B cell (primary cell): ENCODE data around the gene SKIC2. TPM values are rescaled to one million over a fixed set of nuclear protein-coding genes. Genes with fewer than 3 reads are reported as not detected.
"Not testable (repeated sequence)": the region's sequence is repeated elsewhere in the genome, so short reads cannot be mapped to it uniquely, and the experiment has no call there.

ENCODE experiments used
- ATAC-seq: fragments of 200-7000 bp; cut with Tn5 transposase; one replicate; pipeline ENCODE4 v1.10.0; 2021; ENCODE audit warnings: low read depth, mild to moderate bottlenecking, moderate number of reproducible peaks, moderate library complexity
- CTCF ChIA-PET: fragments of 350-600 bp; sonication (Branson Sonifier 250); formaldehyde crosslinking; loops from one replicate; lab custom pipeline; 2021; ENCODE audit warnings: antibody characterized with exemption, inconsistent platforms; lab: Charles Lee
- POLR2A ChIA-PET: fragments of 350-600 bp; sonication (Branson Sonifier 250); formaldehyde crosslinking; loops from one replicate; lab custom pipeline; 2021; ENCODE audit warnings: antibody characterized with exemption; lab: Charles Lee
- DNase-seq: peaks from one replicate; pipeline ENCODE4 v3.0.0; 2013
- H2AFZ ChIP-seq: 2 replicates; pipeline ENCODE4 v1.6.1; 2012; ENCODE audit warnings: mild to moderate bottlenecking, low read depth, low read length; ENCODE audit not compliant: insufficient read depth, poor library complexity, severe bottlenecking
- H3K27ac ChIP-seq, 2 donors: 1 replicate in 1 of 2; 2 replicates in 1 of 2; pipeline ENCODE4 v1.5.1; 2012 to 2013; ENCODE audit warnings: low read length in 2 of 2, mild to moderate bottlenecking in 2 of 2, moderate library complexity in 1 of 2
- H3K27me3 ChIP-seq, 4 experiments: fragments of 200-600 bp in 1 of 4; sonication (generic) in 1 of 4; replicated peaks in 1 of 4; 1 replicate in 2 of 4; 2 replicates in 2 of 4; pipeline versions ENCODE4 v1.6.1 to v1.7.0; 2013 to 2016; ENCODE audit warnings: low read length in 3 of 4, mild to moderate bottlenecking in 2 of 4, mixed read lengths in 1 of 4, moderate library complexity in 1 of 4; ENCODE audit not compliant: insufficient read depth in 4 of 4, control insufficient read depth in 3 of 4; ENCODE audit errors: control extremely low read depth in 1 of 4
- H3K36me3 ChIP-seq, 2 experiments: replicated peaks in 1 of 2; 1 replicate in 1 of 2; 2 replicates in 1 of 2; pipeline versions ENCODE4 v1.6.1 to v1.7.1; 2013; ENCODE audit warnings: low read length in 1 of 2; ENCODE audit not compliant: insufficient read depth in 2 of 2, control insufficient read depth in 1 of 2; ENCODE audit errors: control extremely low read depth in 1 of 2, extremely low read depth in 1 of 2
- H3K4me1 ChIP-seq, 2 donors: fragments of 200-600 bp in 1 of 2; sonication (generic) in 1 of 2; 1 replicate in 1 of 2; 2 replicates in 1 of 2; pipeline versions ENCODE4 v1.5.1 to v1.6.1; 2013 to 2017; ENCODE audit warnings: low read length in 2 of 2; ENCODE audit not compliant: control insufficient read depth in 2 of 2, insufficient read depth in 2 of 2
- H3K4me2 ChIP-seq: replicated peaks from 2 replicates; pipeline ENCODE3; 2012; ENCODE audit warnings: mild to moderate bottlenecking, low read depth, low read length; ENCODE audit not compliant: poor library complexity, severe bottlenecking
- H3K4me3 ChIP-seq, 5 experiments: fragments of 200-600 bp in 1 of 5; sonication (generic) in 1 of 5; 1 replicate in 3 of 5; 2 replicates in 2 of 5; pipeline versions ENCODE4 v1.5.1 to v1.7.0; 2011 to 2016; ENCODE audit warnings: low read length in 4 of 5, mild to moderate bottlenecking in 4 of 5, low read depth in 2 of 5, control low read depth in 1 of 5, moderate library complexity in 1 of 5; ENCODE audit not compliant: insufficient read depth in 1 of 5; ENCODE audit errors: control extremely low read depth in 1 of 5, extremely low read depth in 1 of 5
- H3K79me2 ChIP-seq: fragments of 200-600 bp; sonication (generic); one replicate; pipeline ENCODE4 v1.6.0; 2016; ENCODE audit warnings: low read length; ENCODE audit not compliant: control insufficient read depth, insufficient read depth
- H3K9ac ChIP-seq: fragments of 200-600 bp; sonication (generic); 2 replicates; pipeline ENCODE4 v1.6.1; 2017; ENCODE audit warnings: mild to moderate bottlenecking, low read length, moderate library complexity
- H3K9me3 ChIP-seq, 3 donors: one replicate each; pipeline versions ENCODE4 v1.6.1 to v1.7.1; 2013; ENCODE audit warnings: low read length in 2 of 3; ENCODE audit not compliant: control insufficient read depth in 2 of 3, insufficient read depth in 1 of 3; ENCODE audit errors: control extremely low read depth in 1 of 3
- H4K20me1 ChIP-seq: 2 replicates; pipeline ENCODE4 v1.6.0; 2012; ENCODE audit warnings: mild to moderate bottlenecking, low read length; ENCODE audit not compliant: insufficient read depth, control insufficient read depth, poor library complexity, severe bottlenecking
- H3K27ac Mint-ChIP-seq: one replicate; pipeline ENCODE4 v1.8.0; 2021; ENCODE audit warnings: mixed read lengths
- H3K27me3 Mint-ChIP-seq: one replicate; pipeline ENCODE4 v1.8.0; 2021; ENCODE audit warnings: mixed read lengths
- H3K4me1 Mint-ChIP-seq: one replicate; pipeline ENCODE4 v1.8.0; 2021; ENCODE audit warnings: mixed read lengths
- H3K4me3 Mint-ChIP-seq: one replicate; pipeline ENCODE4 v1.8.0; 2021; ENCODE audit warnings: mixed read lengths
- H3K9me3 Mint-ChIP-seq: one replicate; pipeline ENCODE4 v1.8.0; 2022; ENCODE audit warnings: mixed read lengths; ENCODE audit not compliant: insufficient read depth
- EZH2 ChIP-seq: IDR thresholded peaks from 2 replicates; pipeline ENCODE4 v1.6.1; 2012; ENCODE audit warnings: borderline replicate concordance, low read depth, mild to moderate bottlenecking, moderate library complexity, low read length; ENCODE audit not compliant: insufficient read depth, poor library complexity, severe bottlenecking
- WGBS: methylation state at CpG from one replicate; pipeline ENCODE4 v1.1.5; 2013; ENCODE audit warnings: missing lambda C conversion rate; ENCODE audit not compliant: insufficient coverage; 5-methylcytosine and 5-hydroxymethylcytosine counted together
- intact Hi-C: fragments of 100-400 bp; cut with micrococcal nuclease; formaldehyde crosslinking; loops from one replicate; pipeline ENCODE4 v1.10.0; 2022
- polyA minus RNA-seq: library from RNA; depleted of rRNA, polyadenylated mRNA; stranded (reverse); fragments of >200 nt; gene quantifications from 2 replicates; pipeline ENCODE4 v1.2.3, GENCODE V29; 2012
- polyA plus RNA-seq: library from polyadenylated mRNA; depleted of rRNA; stranded (reverse); fragments of >200 nt; gene quantifications from 2 replicates; pipeline ENCODE4 v1.2.3, GENCODE V29; 2012
- total RNA-seq, 2 donors: library from RNA; stranded (reverse); fragments of 120-200 nt in 1 of 2; gene quantifications; 1 replicate in 1 of 2; 2 replicates in 1 of 2; pipeline versions ENCODE4 v1.2.3 to v1.2.4, GENCODE V29; 2013 to 2022
- TF ChIP-seq, protein P1 (sequence below): fragments of 200-600 bp; IDR thresholded peaks from one replicate; pipeline ENCODE4 v1.8.0; 2022; ENCODE audit warnings: antibody characterized with exemption, mild to moderate bottlenecking

Gene SKIC2
- total RNA-seq (119 and 122 TPM in 2 replicates), polyA plus RNA-seq (93.1 and 114 TPM in 2 replicates), polyA minus RNA-seq (56.8 and 66.8 TPM in 2 replicates)
- total RNA-seq (2013) = 59.0 TPM

GRCh38 chr6:31958741-31959739, at the start of gene SKIC2, which contains the start of gene NELFE:
Gene SKIC2, plus strand, starts transcription at chr6:31959175. Its CDS starts 18 bp downstream, at chr6:31959193.
Gene NELFE, minus strand, starts transcription at chr6:31958971. Its CDS starts 525 bp downstream, at chr6:31958446.
- Mint-ChIP-seq H3K4me3 (peak within 1 kb of the TSS; percentile 96), H3K27ac (peak within 1 kb of the TSS; percentile 96), H3K4me1 (peaks cover 30% of the 10 kb centered on the region), H3K27me3 (no peaks in the 10 kb centered on the region), H3K9me3 (no peaks in the 10 kb centered on the region)
- H3K4me1 ChIP-seq = peaks cover 16 to 23% of the 10 kb centered on the region in 2 donors
- ChIA-PET POLR2A (interaction anchor here (0.6 to 1.6 kb wide), 8 partner anchors 8 to 977 kb away, joined by 3 to 24 read pairs (median 3); partner anchors contain the start of genes BAG6, DXO and EHMT2), CTCF (interaction anchor here (0.6 to 1.5 kb wide), 6 partner anchors 9 to 278 kb away, joined by 3 to 10 read pairs (median 4); partner anchors contain the start of genes DXO, LY6G5C and NEU1)
- DNase-seq (peak; percentile 99), ATAC-seq (peak; percentile 98)
- WGBS = under 1% methylated on average over 57 of the region's 59 CpGs
- peaks cover 44% of the 10 kb centered on the region for H3K79me2 ChIP-seq
- H3K27me3 ChIP-seq = no peaks in the 10 kb centered on the region
- intact Hi-C loops = loop anchor here (1.0 to 5.0 kb wide), 8 partner anchors 13 to 557 kb away; partner anchors contain the start of genes AGPAT1, DXO, MICA and PRRC2A
- peak within 1 kb of the TSS; percentile 97 for H3K9ac ChIP-seq
- peaks cover 3 to 57% of the 10 kb centered on the region in 2 experiments for H3K36me3 ChIP-seq
- H3K4me3 ChIP-seq = peak within 1 kb of the TSS; percentile 88 to 98 (median 91)
- no peaks in the 10 kb centered on the region for H3K9me3 ChIP-seq
- no peak for TF ChIP-seq EZH2
- TF ChIP-seq, protein P1, sequence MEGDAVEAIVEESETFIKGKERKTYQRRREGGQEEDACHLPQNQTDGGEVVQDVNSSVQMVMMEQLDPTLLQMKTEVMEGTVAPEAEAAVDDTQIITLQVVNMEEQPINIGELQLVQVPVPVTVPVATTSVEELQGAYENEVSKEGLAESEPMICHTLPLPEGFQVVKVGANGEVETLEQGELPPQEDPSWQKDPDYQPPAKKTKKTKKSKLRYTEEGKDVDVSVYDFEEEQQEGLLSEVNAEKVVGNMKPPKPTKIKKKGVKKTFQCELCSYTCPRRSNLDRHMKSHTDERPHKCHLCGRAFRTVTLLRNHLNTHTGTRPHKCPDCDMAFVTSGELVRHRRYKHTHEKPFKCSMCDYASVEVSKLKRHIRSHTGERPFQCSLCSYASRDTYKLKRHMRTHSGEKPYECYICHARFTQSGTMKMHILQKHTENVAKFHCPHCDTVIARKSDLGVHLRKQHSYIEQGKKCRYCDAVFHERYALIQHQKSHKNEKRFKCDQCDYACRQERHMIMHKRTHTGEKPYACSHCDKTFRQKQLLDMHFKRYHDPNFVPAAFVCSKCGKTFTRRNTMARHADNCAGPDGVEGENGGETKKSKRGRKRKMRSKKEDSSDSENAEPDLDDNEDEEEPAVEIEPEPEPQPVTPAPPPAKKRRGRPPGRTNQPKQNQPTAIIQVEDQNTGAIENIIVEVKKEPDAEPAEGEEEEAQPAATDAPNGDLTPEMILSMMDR = no peak
- H2AFZ ChIP-seq = peak within 1 kb of the TSS; percentile 95
- H3K27ac ChIP-seq = peak within 1 kb of the TSS; percentile 84 to 91
- H3K4me2 ChIP-seq = peak within 1 kb of the TSS; percentile 93
- H4K20me1 ChIP-seq = no peaks in the 10 kb centered on the region

- H2AFZ ChIP-seq, DNase-seq, intact Hi-C loops, POLR2A ChIA-PET, ATAC-seq, H3K4me1 ChIP-seq, H3K79me2 ChIP-seq, H3K9ac ChIP-seq, H3K4me3 Mint-ChIP-seq, H3K36me3 ChIP-seq, H3K27me3 ChIP-seq, H4K20me1 ChIP-seq, H3K27ac Mint-ChIP-seq, H3K4me2 ChIP-seq, H3K27ac ChIP-seq, H3K9me3 Mint-ChIP-seq, H3K9me3 ChIP-seq, H3K4me1 Mint-ChIP-seq, H3K4me3 ChIP-seq: not testable (repeated sequence)
- WGBS = 93% methylated on average over 5 of the region's 7 CpGs
- peaks cover 13% of the 10 kb centered on the region for H3K27me3 Mint-ChIP-seq
- CTCF ChIA-PET = interaction anchor here (0.6 kb wide), 1 partner anchor 1778 kb away, joined by 3 read pairs; no protein-coding TSS in a partner anchor
Measured at GRCh38 chr6:31909298-31909697, 49.7 kb upstream of the SKIC2 start.
